Natural killer cell (primary cell): Measurements from ENCODE around the gene SLC17A8. TPM values are rescaled to one million over a fixed set of nuclear protein-coding genes. Genes with fewer than 3 reads are reported as not detected.

Experiments
- ATAC-seq, 3 donors: fragments of 150-1000 bp in 2 of 3; fragments of 200-7000 bp in 1 of 3; cut with Tn5 transposase; 1 replicate in 1 of 3; 2 replicates in 2 of 3; pipeline ENCODE4 v1.10.0; 2021; ENCODE audit warnings: mild to moderate bottlenecking in 2 of 3, moderate library complexity in 2 of 3
- DNase-seq, 2 donors: peaks; one replicate each; pipeline versions ENCODE4 v3.0.0 to v3.0.0-alpha.2; 2013 to 2021; ENCODE audit warnings: mixed read lengths in 1 of 2
- H3K27ac ChIP-seq: one replicate; pipeline ENCODE4 v1.5.1; 2013; ENCODE audit warnings: mild to moderate bottlenecking, low read length
- H3K27me3 ChIP-seq: one replicate; pipeline ENCODE4 v1.6.1; 2013; ENCODE audit warnings: low read length; ENCODE audit not compliant: control insufficient read depth, insufficient read depth
- H3K36me3 ChIP-seq: one replicate; pipeline ENCODE4 v1.6.1; 2013; ENCODE audit warnings: low read length; ENCODE audit not compliant: control insufficient read depth, insufficient read depth
- H3K4me1 ChIP-seq: one replicate; pipeline ENCODE4 v1.6.1; 2013; ENCODE audit warnings: low read length; ENCODE audit not compliant: control insufficient read depth, insufficient read depth
- H3K4me3 ChIP-seq: one replicate; pipeline ENCODE4 v1.5.1; 2013; ENCODE audit warnings: low read length
- H3K9me3 ChIP-seq: one replicate; pipeline ENCODE4 v1.6.1; 2013; ENCODE audit warnings: low read length; ENCODE audit not compliant: control insufficient read depth, insufficient read depth
- H3K27ac Mint-ChIP-seq, 2 donors: one replicate each; pipeline ENCODE4 v1.8.0; 2022; ENCODE audit warnings: mild to moderate bottlenecking in 2 of 2, mixed read lengths in 2 of 2, moderate library complexity in 1 of 2
- H3K27me3 Mint-ChIP-seq, 2 donors: one replicate each; pipeline ENCODE4 v1.8.0; 2022; ENCODE audit warnings: low read depth in 2 of 2, mixed read lengths in 2 of 2
- H3K36me3 Mint-ChIP-seq: one replicate; pipeline ENCODE4 v1.8.0; 2022; ENCODE audit warnings: mixed read lengths
- H3K4me1 Mint-ChIP-seq, 2 donors: one replicate each; pipeline ENCODE4 v1.8.0; 2022; ENCODE audit warnings: mixed read lengths in 2 of 2
- H3K4me3 Mint-ChIP-seq: one replicate; pipeline ENCODE4 v1.8.0; 2022; ENCODE audit warnings: mild to moderate bottlenecking, moderate library complexity, mixed read lengths
- H3K9me3 Mint-ChIP-seq, 2 donors: one replicate each; pipeline ENCODE4 v1.8.0; 2022; ENCODE audit warnings: mixed read lengths in 2 of 2
- CTCF ChIP-seq: fragments of 200-600 bp; IDR thresholded peaks from one replicate; pipeline ENCODE4 v1.8.0; 2022; ENCODE audit warnings: antibody characterized with exemption
- WGBS: methylation state at CpG from one replicate; pipeline ENCODE4 v1.1.7; 2013; ENCODE audit warnings: missing lambda C conversion rate; ENCODE audit not compliant: insufficient coverage; 5-methylcytosine and 5-hydroxymethylcytosine counted together
- intact Hi-C: fragments of 100-400 bp; cut with micrococcal nuclease; formaldehyde crosslinking; loops from one replicate; pipeline ENCODE4 v1.14.2; 2022
- total RNA-seq, 4 donors: library from RNA; stranded (reverse); fragments of 120-200 nt in 1 of 4; gene quantifications; one replicate each; pipeline versions ENCODE4 v1.2.3 to v1.2.4, GENCODE V29; 2013 to 2022

The SLC17A8 gene
- total RNA-seq, 3 donors from 2014 or later (not counting 1 experiment from before 2014, with no cell fraction given): not detected

- no peaks in the 10 kb centered on the region for H3K9me3 Mint-ChIP-seq
- Histone ChIP-seq H3K27me3 (no peaks in the 10 kb centered on the region), H3K4me3 (no peak overlapping the region), H3K36me3 (no peaks in the 10 kb centered on the region), H3K4me1 (no peaks in the 10 kb centered on the region), H3K27ac (no peak overlapping the region), H3K9me3 (no peaks in the 10 kb centered on the region)
- H3K4me3 Mint-ChIP-seq: no peak overlapping the region
- intact Hi-C loops: no loop called here
- 76% methylated on average over 2 of the region's 2 CpGs for WGBS
- no peak overlapping the region for H3K27ac Mint-ChIP-seq
- ATAC-seq (no peak), DNase-seq (no peak)
- H3K4me1 Mint-ChIP-seq: no peaks in the 10 kb centered on the region
- no peaks in the 10 kb centered on the region for H3K36me3 Mint-ChIP-seq
- TF ChIP-seq CTCF: no peak
- peaks cover 10 to 18% of the 10 kb centered on the region in 2 donors for H3K27me3 Mint-ChIP-seq
Measured at GRCh38 chr12:100365411-100365810, 8.5 kb downstream of the SLC17A8 start.

- no peak for TF ChIP-seq CTCF
- 89% methylated on average over 1 of the region's 1 CpG for WGBS
- H3K4me1 ChIP-seq: no peaks in the 10 kb centered on the region
- no peaks in the 10 kb centered on the region for H3K36me3 ChIP-seq
- no peak for DNase-seq
- H3K27me3 Mint-ChIP-seq: peaks cover 5 to 8% of the 10 kb centered on the region in 2 donors
- ATAC-seq: no peak
- H3K9me3 ChIP-seq: no peaks in the 10 kb centered on the region
- no peaks in the 10 kb centered on the region for H3K36me3 Mint-ChIP-seq
- H3K4me3 Mint-ChIP-seq: no peak overlapping the region
- H3K27ac Mint-ChIP-seq: no peak overlapping the region
- no peaks in the 10 kb centered on the region for H3K4me1 Mint-ChIP-seq
- H3K27me3 ChIP-seq: no peaks in the 10 kb centered on the region
- no peak overlapping the region for H3K27ac ChIP-seq
- no peaks in the 10 kb centered on the region for H3K9me3 Mint-ChIP-seq
- intact Hi-C loops: no loop called here
- H3K4me3 ChIP-seq: no peak overlapping the region
Measured at GRCh38 chr12:100368066-100368465, 11.2 kb downstream of the SLC17A8 start.

- H3K27ac Mint-ChIP-seq: no peak overlapping the region
- DNase-seq: no peak
- H3K9me3 Mint-ChIP-seq: no peaks in the 10 kb centered on the region
- TF ChIP-seq CTCF: no peak
- ATAC-seq: no peak
- H3K27me3 Mint-ChIP-seq: peaks cover 5 to 8% of the 10 kb centered on the region in 2 donors
- Histone ChIP-seq H3K9me3 (no peaks in the 10 kb centered on the region), H3K4me1 (no peaks in the 10 kb centered on the region), H3K4me3 (no peak overlapping the region), H3K36me3 (no peaks in the 10 kb centered on the region), H3K27me3 (no peaks in the 10 kb centered on the region), H3K27ac (no peak overlapping the region)
- WGBS: 93% methylated on average over 4 of the region's 6 CpGs
- no peaks in the 10 kb centered on the region for H3K4me1 Mint-ChIP-seq
- H3K36me3 Mint-ChIP-seq: no peaks in the 10 kb centered on the region
- intact Hi-C loops: no loop called here
- no peak overlapping the region for H3K4me3 Mint-ChIP-seq
Measured at GRCh38 chr12:100371146-100371545, 14.3 kb downstream of the SLC17A8 start.

GRCh38 chr12:100372853-100373640, 16.2 kb downstream of the SLC17A8 start:
- H3K9me3 Mint-ChIP-seq: no peaks in the 10 kb centered on the region
- Histone ChIP-seq H3K36me3 (no peaks in the 10 kb centered on the region), H3K4me3 (no peak overlapping the region), H3K9me3 (no peaks in the 10 kb centered on the region), H3K27me3 (no peaks in the 10 kb centered on the region), H3K4me1 (no peaks in the 10 kb centered on the region), H3K27ac (no peak overlapping the region)
- WGBS: 71% methylated on average over 7 of the region's 11 CpGs
- ATAC-seq: no peak
- intact Hi-C loops: no loop called here
- H3K4me3 Mint-ChIP-seq: no peak overlapping the region
- H3K27me3 Mint-ChIP-seq: peaks cover 5 to 8% of the 10 kb centered on the region in 2 donors
- TF ChIP-seq CTCF: no peak
- H3K36me3 Mint-ChIP-seq: no peaks in the 10 kb centered on the region
- no peak overlapping the region for H3K27ac Mint-ChIP-seq
- no peak for DNase-seq
- H3K4me1 Mint-ChIP-seq: no peaks in the 10 kb centered on the region
